HG03342 (cell line): Measurements from ENCODE around the gene FARP1.

Experiments
- ATAC-seq: cut with Tn5 transposase; IDR thresholded peaks from one replicate; pipeline ENCODE4 v1.9.1; 2021; ENCODE audit warnings: mild to moderate bottlenecking, moderate library complexity; ENCODE audit not compliant: unreplicated experiment

Gene FARP1

GRCh38 chr13:98452851-98453843 is 310.3 kb downstream of the FARP1 start:
- ATAC-seq: no peak

DNA sequence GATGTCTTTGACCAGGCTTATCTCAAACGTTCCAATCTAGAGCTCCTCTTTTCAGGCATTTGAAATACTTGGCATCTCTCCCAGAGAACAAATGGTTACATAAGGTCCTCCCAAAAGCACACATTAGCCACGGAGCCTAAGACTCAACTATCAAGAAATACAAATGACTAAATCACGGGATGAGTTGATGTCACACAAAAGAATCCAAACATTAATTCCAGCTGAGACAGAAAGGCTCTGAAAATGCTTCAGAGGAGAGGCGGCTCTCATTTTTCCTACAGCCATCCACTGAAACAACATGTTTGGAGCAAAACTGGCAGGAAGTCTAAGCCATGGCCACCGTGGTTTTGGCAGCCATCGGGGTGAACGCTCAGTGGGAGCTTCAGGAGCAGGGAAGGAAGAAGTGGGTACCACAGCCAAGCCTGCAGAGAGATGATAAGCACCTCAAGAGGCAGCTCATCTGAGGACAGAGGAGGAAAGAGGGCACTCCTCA is 311.5 kb downstream of the FARP1 start:
- no peak for ATAC-seq

- no peak for ATAC-seq
These were observed 313.5 kb downstream of the FARP1 start for GRCh38 chr13:98456413-98456845.

DNA sequence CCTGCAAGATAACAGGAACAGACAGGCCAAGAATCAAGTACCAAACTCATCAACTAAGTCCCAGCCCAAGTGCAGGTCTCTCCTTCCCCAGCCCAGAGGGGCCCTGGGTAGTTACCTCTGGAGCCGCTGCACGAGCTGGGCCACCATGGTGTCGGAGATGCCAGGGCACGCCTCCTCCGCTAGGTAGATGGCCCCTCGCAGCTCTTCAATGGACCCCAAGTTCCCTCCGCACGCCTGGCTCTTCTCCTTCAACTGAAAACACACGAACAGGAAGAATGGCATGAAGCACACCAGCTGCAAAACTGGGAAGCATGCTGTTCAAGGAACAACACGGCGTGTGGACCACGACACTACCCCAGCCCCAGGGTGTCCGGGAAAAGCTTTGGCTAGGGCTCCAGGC is 314.2 kb downstream of the FARP1 start:
- no peak for ATAC-seq

- ATAC-seq: no peak
These were observed 315.5 kb downstream of the FARP1 start for GRCh38 chr13:98458431-98458830.

DNA sequence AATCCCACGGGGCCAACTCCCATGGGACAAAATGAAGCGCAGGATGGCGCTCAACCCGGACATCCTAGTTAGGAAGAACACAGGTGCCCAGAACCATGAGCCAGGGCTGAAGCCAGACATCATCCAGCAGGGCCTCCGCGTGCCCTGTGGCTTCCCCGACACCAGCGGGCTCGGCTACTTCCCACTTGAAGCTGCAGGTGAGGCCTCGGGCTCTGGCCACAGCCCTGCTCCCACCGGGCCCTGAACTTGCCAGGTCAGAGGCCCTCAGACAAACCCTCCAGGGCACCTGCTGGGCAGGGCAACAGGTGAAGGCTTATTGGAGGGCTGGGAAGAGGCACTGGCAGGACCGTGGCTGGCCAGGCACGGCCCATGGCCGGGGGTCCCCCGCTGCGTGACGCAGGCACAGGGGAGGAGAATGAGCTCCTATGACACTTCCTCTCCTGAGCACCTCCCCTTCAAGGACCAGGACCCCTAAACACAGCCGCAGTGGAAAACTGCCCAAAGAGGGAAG is 316.3 kb downstream of the FARP1 start:
- no peak for ATAC-seq

DNA sequence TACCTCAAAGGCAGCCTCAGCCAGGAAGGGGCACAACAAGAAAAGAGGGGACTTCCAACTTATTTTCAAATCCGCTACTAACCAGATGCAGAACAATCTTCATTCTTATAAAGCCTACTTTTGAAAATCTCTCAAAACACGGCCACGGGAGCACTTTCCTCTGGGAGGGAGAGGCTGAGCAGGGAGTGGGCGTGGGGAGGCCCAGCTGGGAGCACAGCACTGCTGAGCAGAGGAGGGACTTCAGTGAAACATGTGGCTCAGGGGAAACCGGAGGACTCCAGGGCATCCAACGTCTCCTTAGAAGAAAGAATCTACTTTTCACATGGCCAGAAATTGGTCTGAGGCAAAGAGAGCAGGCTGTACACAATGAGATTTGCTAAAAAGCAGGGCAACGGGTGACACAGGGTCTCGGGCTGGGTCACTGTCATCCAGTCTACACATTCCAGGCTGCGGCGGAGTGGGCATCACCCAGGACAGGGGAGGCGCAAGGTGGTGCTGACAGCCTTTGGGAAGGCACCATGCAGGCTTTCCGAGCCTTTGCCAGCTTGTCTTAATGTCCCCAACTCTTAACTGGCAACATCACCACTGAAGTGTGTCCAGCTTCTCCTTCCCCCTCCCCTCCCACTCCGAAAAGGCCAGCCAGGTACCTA is 317.0 kb downstream of the FARP1 start:
- no peak for ATAC-seq

GRCh38 chr13:98460516-98460915 is 317.6 kb downstream of the FARP1 start:
- no peak for ATAC-seq

- ATAC-seq: no peak
These were observed 318.8 kb downstream of the FARP1 start for GRCh38 chr13:98461486-98462240.

DNA sequence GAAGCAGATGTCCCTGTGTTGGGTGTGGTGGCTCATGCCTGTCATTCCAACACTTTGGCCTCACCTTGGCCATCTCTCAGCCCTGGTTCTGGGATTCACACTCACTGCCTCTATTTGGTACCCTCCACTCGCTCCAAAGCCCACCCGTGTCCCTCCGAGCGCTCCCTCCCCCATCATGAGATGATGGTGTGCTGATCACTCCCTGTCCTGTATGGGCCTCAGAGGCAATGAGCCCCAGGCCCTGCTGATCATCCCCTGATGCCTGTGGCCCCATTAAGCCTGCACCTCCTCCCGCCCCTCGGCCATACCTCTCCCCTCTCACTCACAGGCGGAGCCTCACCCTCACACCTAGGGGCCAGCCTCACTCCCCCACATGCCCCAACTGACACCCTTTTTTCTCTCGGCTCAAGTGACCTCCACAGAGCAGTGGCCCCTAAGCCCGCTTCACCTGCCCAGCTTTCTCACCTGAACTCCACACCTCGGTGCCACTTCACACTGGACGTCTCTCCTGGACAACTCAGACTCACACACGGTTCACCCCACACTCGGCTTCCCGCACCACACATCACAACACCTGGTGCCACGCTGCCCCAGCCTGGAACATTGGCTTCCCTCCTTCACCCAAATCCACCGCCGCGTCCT is 319.5 kb downstream of the FARP1 start:
- no peak for ATAC-seq

DNA sequence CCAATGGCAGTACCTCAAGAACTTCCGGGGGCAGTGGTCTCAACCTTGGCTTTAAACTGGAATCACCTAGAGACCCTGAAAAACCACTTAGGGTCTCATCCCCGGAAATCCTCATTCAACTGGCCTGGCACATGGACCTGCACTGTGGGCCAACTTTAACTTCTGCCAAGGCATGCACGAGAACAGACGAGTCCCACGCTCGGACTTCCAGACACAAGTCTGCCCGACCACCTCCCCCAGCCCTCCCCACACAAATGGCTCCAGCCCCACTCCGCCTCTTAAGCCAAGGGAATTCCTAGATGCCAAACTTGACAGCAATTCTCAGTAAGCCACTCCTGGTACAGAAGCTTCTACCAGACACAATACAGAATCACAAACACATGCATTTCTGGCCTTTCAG is 320.1 kb downstream of the FARP1 start:
- no peak for ATAC-seq

DNA sequence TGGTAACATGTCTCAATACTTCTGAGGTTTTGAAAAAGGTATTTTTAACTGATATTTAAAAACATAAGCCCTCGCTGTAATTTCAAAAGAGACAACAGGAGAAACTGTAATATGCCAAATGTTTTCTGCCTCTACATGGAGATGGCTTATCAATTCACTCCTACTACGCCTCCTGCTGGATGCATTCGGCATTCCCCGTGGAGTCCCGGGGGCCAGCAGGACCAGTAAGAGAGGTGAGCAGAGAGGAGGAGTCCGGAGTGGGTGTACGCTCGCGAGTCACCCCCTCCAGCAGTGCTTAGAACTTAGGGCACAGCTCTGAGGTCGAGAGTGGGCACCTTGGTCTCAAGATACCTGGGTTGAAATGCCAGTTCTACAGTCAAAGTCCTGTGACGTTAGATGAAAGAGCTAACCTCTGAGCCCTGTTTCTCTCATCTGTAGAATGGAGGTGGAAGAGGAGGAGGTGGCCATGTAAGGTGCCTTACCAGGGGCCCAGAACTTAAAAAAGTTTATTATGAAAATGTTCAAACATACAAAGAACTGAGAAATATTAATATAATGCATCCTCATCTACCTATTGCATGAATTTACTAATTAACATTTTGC is 323.8 kb downstream of the FARP1 start:
- ATAC-seq: peak; percentile 57

DNA sequence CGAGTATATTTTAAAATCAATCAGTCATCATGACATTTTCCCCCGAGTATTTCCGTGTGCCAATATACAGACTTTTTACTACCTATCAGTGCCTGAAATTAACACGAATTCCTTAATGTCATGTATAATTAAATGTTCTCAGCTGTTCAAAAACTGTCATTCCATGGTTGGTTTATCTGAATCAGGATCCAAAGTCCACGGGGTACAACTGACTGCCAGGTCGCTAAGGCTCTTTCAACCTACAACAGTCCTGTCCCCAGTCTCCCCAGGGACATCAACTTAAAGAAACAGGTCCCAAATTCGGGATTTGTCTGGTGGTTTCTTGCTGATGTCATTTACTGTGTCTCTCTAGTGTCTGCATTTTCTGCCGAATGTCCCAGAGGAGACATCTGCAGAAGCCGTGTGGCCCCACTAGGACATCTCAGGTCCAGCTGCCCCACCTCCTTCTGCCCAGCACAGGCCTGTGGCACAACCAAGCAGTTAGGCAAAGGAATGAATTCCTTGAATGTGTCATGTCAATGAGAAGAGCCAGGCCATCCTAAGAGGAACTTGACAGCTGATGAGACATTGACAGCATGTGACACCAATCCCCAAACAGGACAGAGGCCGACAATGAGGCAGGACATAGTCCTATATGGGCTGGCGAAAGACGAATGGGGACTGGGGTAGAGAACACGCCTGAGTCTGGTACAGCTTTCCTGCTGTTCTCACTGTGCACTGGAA is 324.5 kb downstream of the FARP1 start:
- no peak for ATAC-seq

DNA sequence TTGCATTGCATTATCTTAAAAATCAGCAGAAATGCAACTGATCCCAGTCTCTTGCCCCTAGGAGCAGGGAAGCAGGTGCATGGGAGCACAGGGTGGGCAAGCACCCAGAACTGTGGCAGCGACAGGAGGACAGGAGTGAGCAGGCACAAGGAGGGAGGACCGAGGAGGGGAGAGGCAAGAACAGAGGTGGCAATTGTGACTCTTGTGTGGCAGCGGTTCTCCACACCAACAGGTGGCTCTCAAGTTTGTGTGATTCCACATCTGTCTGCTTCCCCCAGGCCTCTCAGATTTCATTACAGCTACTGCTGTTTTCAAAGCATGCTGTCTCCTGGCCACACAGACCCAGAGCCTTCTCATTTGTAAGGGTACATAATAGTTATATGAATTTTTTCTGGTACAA is 325.5 kb downstream of the FARP1 start:
- no peak for ATAC-seq

DNA sequence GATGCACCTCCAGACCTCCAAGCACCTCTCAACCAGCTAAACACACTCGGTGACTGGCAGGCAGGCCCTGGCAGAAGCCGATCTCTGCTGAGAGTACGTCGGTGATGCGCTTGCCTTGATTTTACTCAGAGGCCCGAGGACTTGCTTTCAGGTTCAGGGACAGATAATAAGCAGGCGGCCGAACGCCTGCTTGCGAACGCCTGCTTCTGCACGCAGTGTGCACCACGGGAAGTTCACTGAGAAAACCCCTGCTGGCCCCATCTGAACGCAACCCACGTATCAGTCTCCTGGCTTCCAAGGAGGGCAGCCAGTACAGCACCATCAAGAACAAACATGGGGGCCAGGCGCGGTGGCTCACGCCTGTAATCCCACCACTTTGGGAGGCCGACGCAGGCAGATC is 326.0 kb downstream of the FARP1 start:
- ATAC-seq: no peak

DNA sequence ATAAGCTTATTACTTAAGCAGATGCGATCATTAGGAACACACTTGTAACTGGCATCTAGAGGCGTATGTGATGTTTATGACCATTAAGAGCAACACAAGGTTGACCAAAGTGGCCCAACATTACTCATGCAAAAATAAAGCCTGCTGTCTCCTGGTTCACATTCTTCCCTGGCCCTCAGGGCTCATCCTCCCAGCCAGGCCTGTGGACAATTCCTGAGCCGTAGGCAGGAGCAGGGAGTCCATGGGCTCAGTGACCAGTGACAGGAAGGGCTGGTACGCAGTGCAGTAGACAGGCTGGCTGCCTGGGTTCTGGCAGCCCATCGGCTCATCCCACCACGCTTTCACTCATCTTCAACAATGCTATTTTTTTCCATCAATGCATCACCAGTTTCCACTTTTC is 328.0 kb downstream of the FARP1 start:
- ATAC-seq: no peak

DNA sequence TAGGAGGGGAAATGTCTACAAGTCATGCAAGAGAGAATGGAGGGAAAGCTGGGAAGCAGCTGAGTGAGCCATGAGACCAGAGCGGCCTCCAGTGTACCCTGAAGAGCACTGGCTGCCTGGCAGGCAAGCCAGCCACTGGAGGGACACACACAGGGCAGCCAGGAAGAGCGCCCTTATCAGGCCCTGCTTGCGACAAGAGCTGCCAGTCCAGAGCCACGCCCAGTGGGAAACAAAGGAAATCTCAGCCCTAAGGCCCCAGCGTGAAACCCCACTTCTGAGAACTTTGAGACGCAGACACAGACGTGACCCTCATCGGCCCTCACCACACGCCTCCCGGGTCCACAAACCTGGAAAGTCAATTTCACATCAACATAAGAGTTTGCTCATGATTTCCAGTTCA is 329.0 kb downstream of the FARP1 start:
- no peak for ATAC-seq

DNA sequence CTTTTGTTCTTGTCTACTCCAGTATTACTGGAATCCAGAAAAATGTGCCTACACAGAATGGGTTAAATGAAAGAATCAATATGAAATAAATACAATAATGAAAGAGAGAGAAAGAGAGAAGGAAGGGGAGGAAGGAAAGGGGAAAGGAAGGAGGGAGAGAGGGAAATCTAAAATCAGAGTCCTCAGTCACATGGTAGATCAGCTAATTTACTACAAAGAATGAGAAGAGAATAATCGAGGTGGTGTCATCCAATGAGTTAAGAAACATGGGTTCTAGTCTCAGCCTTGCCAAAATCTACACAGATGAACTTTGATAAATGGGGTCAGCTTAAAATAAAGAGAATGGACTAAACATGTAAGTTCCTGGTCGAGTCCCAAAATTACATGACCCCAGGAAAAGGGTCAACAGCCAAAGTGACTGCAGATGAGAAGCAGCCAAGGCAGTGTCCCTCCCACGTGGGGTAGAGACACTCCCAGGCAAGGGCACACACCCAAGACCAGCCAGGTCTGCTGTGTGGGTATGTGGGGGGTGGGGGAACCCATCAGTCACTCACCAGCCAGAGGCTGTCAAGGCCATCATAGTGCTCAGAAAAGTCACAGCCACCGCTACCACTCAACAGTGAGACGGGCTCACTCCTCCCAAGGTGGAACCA is 330.4 kb downstream of the FARP1 start:
- ATAC-seq: no peak

DNA sequence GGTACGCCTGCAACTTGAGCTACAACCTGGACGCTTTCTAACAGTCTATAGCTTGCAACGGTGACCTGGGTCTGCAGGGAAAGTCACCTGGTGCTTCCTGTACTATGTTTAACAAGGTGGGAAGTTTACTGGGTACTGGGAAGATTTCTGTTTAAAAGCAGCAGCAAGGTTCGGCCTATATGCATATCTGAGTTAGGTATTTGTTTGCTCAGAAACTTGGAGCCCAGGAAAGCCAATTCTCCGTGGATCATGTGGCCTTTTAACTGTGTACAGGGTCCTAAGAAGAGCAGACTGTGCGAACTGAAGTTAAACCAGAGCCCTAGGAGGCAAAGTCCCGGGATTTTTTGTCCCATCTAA is 330.9 kb downstream of the FARP1 start:
- ATAC-seq: no peak
